Activated naive CD8-positive, alpha-beta T cell treated with anti-CD3 and anti-CD28 coated beads, Interleukin-2, amount 50 U/mL, for 16 hours (primary cell): ENCODE data around the gene C17orf114.
"Not testable (repeated sequence)": the region's sequence is repeated elsewhere in the genome, so short reads cannot be mapped to it uniquely, and the experiment has no call there.

ENCODE experiments used
- DNase-seq: peaks from one replicate; pipeline ENCODE4 v3.0.0-alpha.2; 2020; ENCODE audit warnings: low read depth, low spot score

Gene C17orf114

GRCh38 chr17:4802228-4802627 is at the start of gene C17orf114:
Gene C17orf114, minus strand, starts transcription at chr17:4802328.
- no peak for DNase-seq

GRCh38 chr17:4851084-4851483 is 49.0 kb upstream of the C17orf114 start:
- DNase-seq: no peak

- no peak for DNase-seq
Observed at GRCh38 chr17:4850246-4850645, 48.1 kb upstream of the C17orf114 start.

- no peak for DNase-seq
Observed at GRCh38 chr17:4849011-4849536, 46.9 kb upstream of the C17orf114 start.

GRCh38 chr17:4846635-4847390 is 44.7 kb upstream of the C17orf114 start:
- no peak for DNase-seq

GRCh38 chr17:4845118-4845517 is 43.0 kb upstream of the C17orf114 start:
- DNase-seq: no peak

- no peak for DNase-seq
Observed at GRCh38 chr17:4843321-4844000, 41.3 kb upstream of the C17orf114 start.

GRCh38 chr17:4842376-4842775 is 40.2 kb upstream of the C17orf114 start:
- DNase-seq: no peak

GRCh38 chr17:4840893-4841242 is 38.7 kb upstream of the C17orf114 start:
- DNase-seq: no peak

- no peak for DNase-seq
Observed at GRCh38 chr17:4839965-4840892, 38.1 kb upstream of the C17orf114 start.

GRCh38 chr17:4839221-4839620 is 37.1 kb upstream of the C17orf114 start:
- no peak for DNase-seq

- no peak for DNase-seq
Observed at GRCh38 chr17:4838309-4838785, 36.2 kb upstream of the C17orf114 start.

- no peak for DNase-seq
Observed at GRCh38 chr17:4837471-4838308, 35.6 kb upstream of the C17orf114 start.

GRCh38 chr17:4836221-4836620 is 34.1 kb upstream of the C17orf114 start:
- DNase-seq: no peak

- DNase-seq: no peak
Observed at GRCh38 chr17:4834681-4835020, 32.5 kb upstream of the C17orf114 start.

GRCh38 chr17:4833941-4834680 is 32.0 kb upstream of the C17orf114 start:
- DNase-seq: no peak

GRCh38 chr17:4833178-4833940 is 31.2 kb upstream of the C17orf114 start, which contains the start of gene MINK1:
Gene MINK1, plus strand, starts transcription at chr17:4833340. Its CDS starts 244 bp downstream, at chr17:4833584.
- DNase-seq: peak; percentile 69

GRCh38 chr17:4832829-4833177 is 30.7 kb upstream of the C17orf114 start:
- DNase-seq: not testable (repeated sequence)

- DNase-seq: no peak
Observed at GRCh38 chr17:4827399-4827798, 25.3 kb upstream of the C17orf114 start.
